ENCODE measurements around the gene PASK.

The PASK gene

DNA sequence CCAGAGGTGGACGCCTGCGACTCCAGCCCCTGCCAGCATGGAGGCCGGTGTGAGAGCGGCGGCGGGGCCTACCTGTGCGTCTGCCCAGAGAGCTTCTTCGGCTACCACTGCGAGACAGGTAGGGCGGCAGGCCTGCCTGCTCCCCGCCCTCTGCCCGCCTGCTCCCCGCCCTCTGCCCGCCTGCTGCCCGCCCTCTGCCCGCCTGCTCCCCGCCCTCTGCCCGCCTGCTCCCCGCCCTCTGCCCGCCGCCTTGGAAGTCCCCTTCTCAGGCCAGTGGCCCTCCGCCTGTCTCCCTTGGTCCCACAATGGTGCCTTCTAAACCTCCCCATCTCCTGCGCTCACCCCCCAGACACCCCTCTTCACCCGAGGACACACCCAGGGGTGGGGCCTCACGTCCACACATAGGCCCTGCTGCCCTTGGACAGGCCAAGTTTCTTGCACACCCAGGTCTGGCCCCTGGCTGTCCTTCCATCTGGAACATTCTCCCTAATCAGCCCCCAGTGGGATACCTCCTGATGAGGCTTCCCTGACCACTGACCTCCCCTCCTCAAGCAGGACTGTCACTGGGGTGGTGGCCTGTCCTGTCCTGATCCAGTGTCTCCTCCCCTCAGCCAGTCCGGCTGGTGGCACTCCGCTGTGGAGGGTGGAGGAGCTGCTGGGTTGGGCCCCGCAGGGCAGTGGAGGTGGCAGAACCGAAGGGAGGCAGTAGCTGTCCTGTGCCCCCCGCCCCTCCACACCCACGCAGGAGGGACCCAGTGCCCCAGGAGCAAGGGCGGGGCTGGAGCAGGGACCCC lies 85.1 kb downstream of the PASK start:
- DNase-seq: peak; percentile 21

DNA sequence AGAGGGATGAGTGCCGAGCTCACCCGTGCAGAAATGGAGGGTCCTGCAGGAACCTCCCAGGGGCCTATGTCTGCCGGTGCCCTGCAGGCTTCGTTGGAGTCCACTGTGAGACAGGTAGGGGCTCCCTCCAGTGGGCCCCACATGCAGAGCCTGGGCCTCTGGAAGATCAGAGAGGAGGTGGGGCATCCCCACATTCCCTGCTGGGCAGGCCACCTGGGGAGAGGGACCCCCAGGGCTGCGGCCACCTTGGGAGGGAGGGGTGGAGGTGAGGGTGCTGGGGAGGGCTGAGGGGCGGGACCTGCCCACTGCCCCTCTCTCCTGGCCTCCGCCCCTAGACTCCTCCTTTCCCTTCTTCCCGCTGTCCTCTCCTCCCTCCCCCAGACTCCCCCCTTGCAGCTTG lies 85.7 kb downstream of the PASK start:
- no peak for DNase-seq

DNA sequence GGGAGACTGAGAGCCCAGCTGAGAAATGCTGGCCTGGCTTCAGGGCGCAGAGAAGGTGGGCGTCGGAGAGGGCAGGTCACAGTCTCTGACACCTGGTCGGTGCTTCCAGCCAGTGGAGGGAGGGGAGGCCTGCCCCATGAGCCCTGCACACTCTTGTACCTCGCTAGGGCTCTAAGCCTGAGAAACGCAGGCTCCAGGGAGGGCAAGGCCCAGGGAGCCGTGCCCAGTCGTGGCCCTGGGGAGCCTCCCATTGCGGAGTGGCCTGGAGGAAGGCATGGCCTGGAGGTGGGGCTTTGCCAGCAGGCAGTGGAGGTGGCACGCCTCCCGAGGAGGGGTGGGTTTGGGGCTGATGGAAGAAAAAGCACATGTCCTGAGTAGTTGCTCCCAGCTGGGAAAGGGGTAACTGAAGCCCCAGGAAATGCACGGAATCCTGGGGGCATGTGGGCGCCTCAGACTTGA lies 86.2 kb downstream of the PASK start:
- DNase-seq: no peak

- DNase-seq: no peak
These were observed 86.7 kb downstream of the PASK start for GRCh38 chr2:241062389-241063092.

DNA sequence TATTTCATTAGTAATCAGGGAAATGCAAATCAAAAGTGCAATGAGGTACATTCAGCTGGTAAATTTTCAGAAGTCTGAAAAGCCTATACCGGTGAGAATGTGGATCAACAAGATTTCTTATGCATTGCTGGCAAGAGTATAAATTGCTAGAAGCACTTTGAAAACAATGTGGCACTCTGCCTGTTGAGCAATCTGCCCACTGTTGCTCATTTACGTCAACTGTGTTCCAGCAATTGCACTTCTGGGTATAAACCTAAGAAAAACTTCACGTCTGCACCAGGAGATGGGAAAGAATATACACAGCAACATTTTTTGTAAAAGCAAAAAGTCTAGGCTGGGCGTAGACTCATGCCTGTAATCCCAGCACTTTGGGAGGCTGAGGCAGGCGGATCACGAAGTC lies 88.0 kb downstream of the PASK start:
- DNase-seq: no peak

Data from NCI-H2171 treated with DMSO at 0.1 percent for 48 hours (cell line).